RWPE2 (cell line): ENCODE results near the gene MIF4GD.
A peak's percentile ranks its signal among the peaks of the same experiment; 100 is the strongest.

ENCODE experiments used
- ATAC-seq: fragments of 200-7000 bp; cut with Tn5 transposase; 3 replicates; pipeline ENCODE4 v1.9.1; 2021; ENCODE audit warnings: low read depth
- DNase-seq: peaks from one replicate; pipeline ENCODE4 v3.0.0-alpha.2; 2020; ENCODE audit warnings: low spot score
- H3K27ac ChIP-seq: fragments of 450-650 bp; 2 replicates; pipeline ENCODE4 v1.5.1; 2017; ENCODE audit warnings: mild to moderate bottlenecking; ENCODE audit not compliant: poor library complexity, severe bottlenecking
- H3K27me3 ChIP-seq: fragments of 250-450 bp; sonication (Bioruptor Pico); 2 replicates; pipeline ENCODE4 v1.5.1; 2021; ENCODE audit warnings: mild to moderate bottlenecking, moderate library complexity; ENCODE audit not compliant: insufficient read depth, poor library complexity, severe bottlenecking
- H3K36me3 ChIP-seq: fragments of 250-450 bp; sonication (Bioruptor Pico); 2 replicates; pipeline ENCODE4 v1.5.1; 2020; ENCODE audit warnings: low read depth, mild to moderate bottlenecking, moderate library complexity
- H3K4me1 ChIP-seq: fragments of 250-450 bp; sonication (Bioruptor Pico); 2 replicates; pipeline ENCODE4 v1.5.1; 2021; ENCODE audit warnings: mild to moderate bottlenecking, moderate library complexity; ENCODE audit not compliant: insufficient read depth, poor library complexity, severe bottlenecking
- H3K4me3 ChIP-seq: fragments of 250-450 bp; sonication (Bioruptor Pico); 2 replicates; pipeline ENCODE4 v1.5.1; 2021; ENCODE audit warnings: mild to moderate bottlenecking, moderate library complexity; ENCODE audit not compliant: severe bottlenecking
- H3K9me3 ChIP-seq: fragments of 250-450 bp; sonication (Bioruptor Pico); 2 replicates; pipeline ENCODE4 v1.5.1; 2021; ENCODE audit warnings: mild to moderate bottlenecking, moderate library complexity; ENCODE audit not compliant: severe bottlenecking
- TF ChIP-seq, protein P1 (sequence below): fragments of 450-650 bp; IDR thresholded peaks from one replicate; pipeline ENCODE4 v1.5.1; 2017; ENCODE audit warnings: mild to moderate bottlenecking, moderate library complexity; ENCODE audit not compliant: poor library complexity, severe bottlenecking

The MIF4GD gene

GRCh38 chr17:75239778-75240393, 31.1 kb downstream of the MIF4GD start:
- H3K9me3 ChIP-seq, result no peaks in the 10 kb centered on the region
- no peak overlapping the region for H3K4me3 ChIP-seq
- ATAC-seq (no peak), DNase-seq (no peak)
- TF ChIP-seq, protein P1, sequence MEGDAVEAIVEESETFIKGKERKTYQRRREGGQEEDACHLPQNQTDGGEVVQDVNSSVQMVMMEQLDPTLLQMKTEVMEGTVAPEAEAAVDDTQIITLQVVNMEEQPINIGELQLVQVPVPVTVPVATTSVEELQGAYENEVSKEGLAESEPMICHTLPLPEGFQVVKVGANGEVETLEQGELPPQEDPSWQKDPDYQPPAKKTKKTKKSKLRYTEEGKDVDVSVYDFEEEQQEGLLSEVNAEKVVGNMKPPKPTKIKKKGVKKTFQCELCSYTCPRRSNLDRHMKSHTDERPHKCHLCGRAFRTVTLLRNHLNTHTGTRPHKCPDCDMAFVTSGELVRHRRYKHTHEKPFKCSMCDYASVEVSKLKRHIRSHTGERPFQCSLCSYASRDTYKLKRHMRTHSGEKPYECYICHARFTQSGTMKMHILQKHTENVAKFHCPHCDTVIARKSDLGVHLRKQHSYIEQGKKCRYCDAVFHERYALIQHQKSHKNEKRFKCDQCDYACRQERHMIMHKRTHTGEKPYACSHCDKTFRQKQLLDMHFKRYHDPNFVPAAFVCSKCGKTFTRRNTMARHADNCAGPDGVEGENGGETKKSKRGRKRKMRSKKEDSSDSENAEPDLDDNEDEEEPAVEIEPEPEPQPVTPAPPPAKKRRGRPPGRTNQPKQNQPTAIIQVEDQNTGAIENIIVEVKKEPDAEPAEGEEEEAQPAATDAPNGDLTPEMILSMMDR, result no peak
- H3K27ac ChIP-seq, result no peak overlapping the region
- no peaks in the 10 kb centered on the region for H3K4me1 ChIP-seq
- H3K27me3 ChIP-seq, result no peaks in the 10 kb centered on the region
- H3K36me3 ChIP-seq, result peaks cover 91% of the 10 kb centered on the region

- H3K36me3 ChIP-seq, result peaks cover 91% of the 10 kb centered on the region
- H3K27me3 ChIP-seq, result no peaks in the 10 kb centered on the region
Measured at GRCh38 chr17:75239214-75239613, 31.8 kb downstream of the MIF4GD start.

GRCh38 chr17:75238684-75239191, 32.3 kb downstream of the MIF4GD start:
- no peaks in the 10 kb centered on the region for H3K9me3 ChIP-seq
- peaks cover 91% of the 10 kb centered on the region for H3K36me3 ChIP-seq
- no peak overlapping the region for H3K27ac ChIP-seq
- H3K4me1 ChIP-seq, result no peaks in the 10 kb centered on the region
- DNase-seq (no peak), ATAC-seq (peak; percentile 74)
- no peaks in the 10 kb centered on the region for H3K27me3 ChIP-seq
- TF ChIP-seq, protein P1, result peak; percentile 82
- H3K4me3 ChIP-seq, result no peak overlapping the region

More at GRCh38 chr17:75239214-75239613, 31.8 kb downstream of the MIF4GD start:
- ATAC-seq (no peak), DNase-seq (no peak)
- TF ChIP-seq, protein P1, result no peak
- Histone ChIP-seq H3K4me3 (no peak overlapping the region), H3K4me1 (no peaks in the 10 kb centered on the region), H3K27ac (no peak overlapping the region), H3K9me3 (no peaks in the 10 kb centered on the region)

GRCh38 chr17:75238020-75238580, 32.9 kb downstream of the MIF4GD start:
- Histone ChIP-seq H3K27me3 (no peaks in the 10 kb centered on the region), H3K27ac (no peak overlapping the region), H3K9me3 (no peaks in the 10 kb centered on the region), H3K36me3 (peaks cover 89% of the 10 kb centered on the region), H3K4me3 (no peak overlapping the region), H3K4me1 (no peaks in the 10 kb centered on the region)
- TF ChIP-seq, protein P1, result no peak
- ATAC-seq, result no peak
- no peak for DNase-seq
